Loucy (cell line): ENCODE measurements around the gene UBE2D2.

ENCODE experiments used
- H2AFZ ChIP-seq: fragments of 200-600 bp; sonication (generic); 2 replicates; pipeline ENCODE4 v1.6.0; 2016; ENCODE audit warnings: antibody characterized with exemption, mild to moderate bottlenecking, low read length, moderate library complexity
- H3F3A ChIP-seq: fragments of 200-600 bp; 2 replicates; pipeline ENCODE4 v1.6.0; 2016; ENCODE audit warnings: antibody characterized with exemption, low read depth, mild to moderate bottlenecking
- H3K27me3 ChIP-seq: fragments of 200-600 bp; sonication (generic); 2 replicates; pipeline ENCODE4 v1.6.1; 2014; ENCODE audit warnings: low read length, mild to moderate bottlenecking; ENCODE audit not compliant: insufficient read depth, poor library complexity, severe bottlenecking
- H3K36me3 ChIP-seq: fragments of 200-600 bp; sonication (generic); 2 replicates; pipeline ENCODE4 v1.6.1; 2016; ENCODE audit warnings: low read length; ENCODE audit not compliant: insufficient read depth
- H3K4me1 ChIP-seq: fragments of 200-600 bp; sonication (generic); 2 replicates; pipeline ENCODE4 v1.5.1; 2014; ENCODE audit warnings: low read length, mild to moderate bottlenecking; ENCODE audit not compliant: insufficient read depth, poor library complexity, severe bottlenecking
- H3K4me2 ChIP-seq: fragments of 200-600 bp; sonication (generic); 2 replicates; pipeline ENCODE4 v1.6.0; 2014; ENCODE audit warnings: antibody characterized with exemption, low read length, low read depth, mild to moderate bottlenecking; ENCODE audit not compliant: poor library complexity, severe bottlenecking
- H3K4me3 ChIP-seq: fragments of 200-600 bp; sonication (generic); 2 replicates; pipeline ENCODE4 v1.5.1; 2014; ENCODE audit warnings: low read length, mild to moderate bottlenecking, mixed read lengths; ENCODE audit not compliant: poor library complexity, severe bottlenecking
- H3K79me2 ChIP-seq: fragments of 200-600 bp; sonication (generic); 2 replicates; pipeline ENCODE4 v1.6.1; 2014; ENCODE audit warnings: low read length; ENCODE audit not compliant: insufficient read depth
- H3K9ac ChIP-seq: fragments of 200-600 bp; sonication (generic); 2 replicates; pipeline ENCODE4 v1.6.0; 2014; ENCODE audit warnings: mild to moderate bottlenecking, low read depth, low read length, moderate library complexity; ENCODE audit not compliant: poor library complexity, severe bottlenecking
- H3K9me2 ChIP-seq: fragments of 200-600 bp; sonication (generic); replicated peaks from 2 replicates; pipeline ENCODE4 v1.6.1; 2016; ENCODE audit warnings: low read depth, low read length, mixed read lengths
- H3K9me3 ChIP-seq: fragments of 200-600 bp; sonication (generic); 2 replicates; pipeline ENCODE4 v1.6.1; 2014; ENCODE audit warnings: mild to moderate bottlenecking, antibody characterized with exemption, low read length, low read depth; ENCODE audit not compliant: insufficient read depth
- H4K20me1 ChIP-seq: fragments of 200-600 bp; sonication (generic); 2 replicates; pipeline ENCODE4 v1.6.0; 2014; ENCODE audit warnings: antibody characterized with exemption, low read length, mild to moderate bottlenecking; ENCODE audit not compliant: insufficient read depth, poor library complexity, severe bottlenecking
- EZH2phosphoT487 ChIP-seq: fragments of 200-600 bp; IDR thresholded peaks from 2 replicates; pipeline ENCODE4 v1.6.1; 2018; ENCODE audit warnings: antibody characterized with exemption, mild to moderate bottlenecking, moderate library complexity, borderline replicate concordance
- TF ChIP-seq, protein P1 (sequence below): fragments of 200-600 bp; sonication (generic); conservative IDR thresholded peaks from 2 replicates; pipeline ENCODE4 v1.5.1; 2014; ENCODE audit warnings: mild to moderate bottlenecking, antibody characterized with exemption, low read length

UBE2D2 gene

GRCh38 chr5:139630855-139631254 lies 69.7 kb downstream of the UBE2D2 start:
- Histone ChIP-seq H3K27me3 (no peaks in the 10 kb centered on the region), H3K36me3 (peaks cover 45% of the 10 kb centered on the region; the same call in 1 of the 2 replicates), H3K4me1 (peaks cover 5% of the 10 kb centered on the region), H4K20me1 (no peaks in the 10 kb centered on the region), H3K9ac (no peak overlapping the region), H3K79me2 (peaks cover 5% of the 10 kb centered on the region; the same call in 1 of the 2 replicates), H3K9me3 (no peaks in the 10 kb centered on the region), H3K4me2 (no peak overlapping the region), H2AFZ (no peak overlapping the region), H3K4me3 (no peak overlapping the region), H3K9me2 (no peaks in the 10 kb centered on the region), H3F3A (no peaks in the 10 kb centered on the region; the same call in 1 of the 2 replicates)
- no peak for TF ChIP-seq EZH2phosphoT487

- TF ChIP-seq, protein P1, sequence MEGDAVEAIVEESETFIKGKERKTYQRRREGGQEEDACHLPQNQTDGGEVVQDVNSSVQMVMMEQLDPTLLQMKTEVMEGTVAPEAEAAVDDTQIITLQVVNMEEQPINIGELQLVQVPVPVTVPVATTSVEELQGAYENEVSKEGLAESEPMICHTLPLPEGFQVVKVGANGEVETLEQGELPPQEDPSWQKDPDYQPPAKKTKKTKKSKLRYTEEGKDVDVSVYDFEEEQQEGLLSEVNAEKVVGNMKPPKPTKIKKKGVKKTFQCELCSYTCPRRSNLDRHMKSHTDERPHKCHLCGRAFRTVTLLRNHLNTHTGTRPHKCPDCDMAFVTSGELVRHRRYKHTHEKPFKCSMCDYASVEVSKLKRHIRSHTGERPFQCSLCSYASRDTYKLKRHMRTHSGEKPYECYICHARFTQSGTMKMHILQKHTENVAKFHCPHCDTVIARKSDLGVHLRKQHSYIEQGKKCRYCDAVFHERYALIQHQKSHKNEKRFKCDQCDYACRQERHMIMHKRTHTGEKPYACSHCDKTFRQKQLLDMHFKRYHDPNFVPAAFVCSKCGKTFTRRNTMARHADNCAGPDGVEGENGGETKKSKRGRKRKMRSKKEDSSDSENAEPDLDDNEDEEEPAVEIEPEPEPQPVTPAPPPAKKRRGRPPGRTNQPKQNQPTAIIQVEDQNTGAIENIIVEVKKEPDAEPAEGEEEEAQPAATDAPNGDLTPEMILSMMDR, result no peak
- no peak for TF ChIP-seq EZH2phosphoT487
- H3K4me1 ChIP-seq, result peaks cover 13% of the 10 kb centered on the region
- H3K4me3 ChIP-seq, result no peak overlapping the region
- H3F3A ChIP-seq, result no peaks in the 10 kb centered on the region; the same call in 1 of the 2 replicates
- H3K79me2 ChIP-seq, result peaks cover 10% of the 10 kb centered on the region
- H3K9me3 ChIP-seq, result no peaks in the 10 kb centered on the region
- H3K4me2 ChIP-seq, result no peak overlapping the region
- H4K20me1 ChIP-seq, result no peaks in the 10 kb centered on the region
- peaks cover 37% of the 10 kb centered on the region; the same call in 1 of the 2 replicates for H3K36me3 ChIP-seq
- no peaks in the 10 kb centered on the region for H3K27me3 ChIP-seq
- no peak overlapping the region for H2AFZ ChIP-seq
- H3K9ac ChIP-seq, result no peak overlapping the region
- H3K9me2 ChIP-seq, result no peaks in the 10 kb centered on the region
These were observed 70.5 kb downstream of the UBE2D2 start for GRCh38 chr5:139631520-139632165.

- Histone ChIP-seq H3K4me1 (peaks cover 28% of the 10 kb centered on the region), H3K9ac (no peak overlapping the region), H3K79me2 (peaks cover 21% of the 10 kb centered on the region), H3K27me3 (no peaks in the 10 kb centered on the region), H2AFZ (no peak overlapping the region), H3K9me3 (no peaks in the 10 kb centered on the region), H3K9me2 (no peaks in the 10 kb centered on the region), H3K36me3 (peaks cover 19% of the 10 kb centered on the region; the same call in 1 of the 2 replicates), H3F3A (peaks cover 4% of the 10 kb centered on the region; the same call in 1 of the 2 replicates), H3K4me3 (no peak overlapping the region), H3K4me2 (no peak overlapping the region), H4K20me1 (no peaks in the 10 kb centered on the region)
- TF ChIP-seq EZH2phosphoT487, result no peak
- TF ChIP-seq, protein P1, result peak; percentile 97
These were observed 72.3 kb downstream of the UBE2D2 start for GRCh38 chr5:139633295-139634027.
